ENCODE measurements around the gene COA7. TPM values are rescaled to one million over a fixed set of nuclear protein-coding genes. Genes with fewer than 3 reads are reported as not detected.

Gene COA7
- total and polyA plus RNA-seq, 2 of the 8 experiments (the other 6 are each of a cell fraction or from before 2014, with no cell fraction given): 23.2 to 61.8 TPM

DNA sequence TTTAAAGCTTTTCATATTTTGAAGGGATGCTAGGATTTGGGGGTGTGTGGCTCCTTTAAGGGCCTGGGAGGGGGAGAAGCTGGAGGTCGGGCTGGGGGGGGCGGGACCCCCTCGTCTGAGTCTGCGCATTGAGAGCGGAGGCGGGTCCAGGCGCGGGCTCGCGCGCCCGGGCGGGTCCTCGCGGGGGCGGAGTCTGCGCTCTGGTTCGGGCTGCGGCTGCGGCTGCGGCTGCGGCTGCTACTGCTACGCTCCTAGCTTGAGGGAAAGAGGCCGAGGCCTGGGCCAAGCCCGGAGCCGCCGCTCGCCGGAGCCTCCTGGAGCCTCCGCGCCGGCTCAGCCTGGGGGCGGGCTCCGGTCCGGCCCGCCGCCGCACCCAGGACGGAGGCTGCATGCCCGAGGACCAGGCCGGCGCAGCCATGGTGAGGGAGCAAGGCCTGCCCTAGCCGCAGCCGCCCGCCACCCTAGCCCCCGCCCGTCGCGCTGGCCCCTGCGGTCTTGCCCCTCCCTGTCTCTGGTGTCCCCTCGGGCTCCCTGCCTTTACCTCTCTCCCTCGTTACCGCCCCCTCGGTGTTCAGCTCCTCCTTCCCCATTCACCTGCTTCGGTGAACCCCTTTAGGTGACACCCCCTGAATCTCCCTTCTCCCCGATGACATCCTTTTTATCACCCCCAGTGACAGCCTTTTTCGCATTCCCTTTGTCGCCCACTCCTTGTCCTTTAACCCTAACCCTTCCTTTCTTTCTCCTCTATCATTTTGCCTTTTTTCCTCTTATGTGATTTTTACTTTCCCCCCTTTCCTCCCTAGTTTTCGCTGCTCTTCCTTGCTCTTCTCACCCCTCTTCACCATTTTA, 28.3 kb upstream of the COA7 start, which contains the start of gene ZYG11B (continued):
- TF ChIP-seq CHD2 (IDR thresholded peaks at IDR 0.05; ENCODE audit: low read length) (no peak), KDM4A (IDR thresholded peaks at IDR 0.05; ENCODE audit: low read depth, low read length, severe bottlenecking) (peak; percentile 75), RNF2 (IDR thresholded peaks at IDR 0.05; ENCODE audit: borderline replicate concordance, low read depth, low read length, missing control alignments, poor library complexity, severe bottlenecking) (no peak), ZNF274 (IDR thresholded peaks at IDR 0.05; ENCODE audit: borderline replicate concordance, extremely low read depth, low read length) (no peak), SAP30 (IDR thresholded peaks at IDR 0.05; ENCODE audit: insufficient read depth, insufficient replicate concordance, low read length) (peak; percentile 87), RXRA (IDR thresholded peaks at IDR 0.05; ENCODE audit: insufficient read depth, low read depth, low read length) (no peak), CEBPB (IDR thresholded peaks at IDR 0.05; ENCODE audit: low read depth, low read length) (no peak), SIN3A (conservative IDR thresholded peaks at IDR 0.05 in 1 of 2, IDR thresholded peaks at IDR 0.05 in 1 of 2; ENCODE audit: low read depth in 1 of 2, low read length in 2 of 2) (peak; percentile 42 to 73; a peak in 2 of 4 replicates), RBBP5 (IDR thresholded peaks at IDR 0.05; ENCODE audit: borderline replicate concordance, low read depth, low read length) (peak; percentile 84), RFX5 (IDR thresholded peaks at IDR 0.05; ENCODE audit: borderline replicate concordance, low read depth, low read length) (no peak), TAF1 (IDR thresholded peaks at IDR 0.05; ENCODE audit: low read depth, low read length) (peak; percentile 66), KDM5A (IDR thresholded peaks at IDR 0.05; ENCODE audit: low read length) (no peak), JUND (IDR thresholded peaks at IDR 0.05; ENCODE audit: low read length) (no peak), PHF8 (conservative IDR thresholded peaks at IDR 0.05; ENCODE audit: low read depth, low read length) (peak; percentile 94), SIX5 (IDR thresholded peaks at IDR 0.05; ENCODE audit: low read depth, low read length) (no peak), JUN (IDR thresholded peaks at IDR 0.05; ENCODE audit: low read depth, low read length) (no peak), EGR1 (IDR thresholded peaks at IDR 0.05; ENCODE audit: borderline replicate concordance, low read depth, low read length) (peak; percentile 41; the same call in 1 of the 2 replicates)
- TF ChIP-seq, protein P1, sequence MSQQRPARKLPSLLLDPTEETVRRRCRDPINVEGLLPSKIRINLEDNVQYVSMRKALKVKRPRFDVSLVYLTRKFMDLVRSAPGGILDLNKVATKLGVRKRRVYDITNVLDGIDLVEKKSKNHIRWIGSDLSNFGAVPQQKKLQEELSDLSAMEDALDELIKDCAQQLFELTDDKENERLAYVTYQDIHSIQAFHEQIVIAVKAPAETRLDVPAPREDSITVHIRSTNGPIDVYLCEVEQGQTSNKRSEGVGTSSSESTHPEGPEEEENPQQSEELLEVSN (IDR thresholded peaks at IDR 0.05): no peak
